Activated B cell treated with CpG ODN at 0.5 μM for 24 hours (primary cell): Measurements from ENCODE around the gene PPDPF. TPM values are rescaled to one million over a fixed set of nuclear protein-coding genes. Genes with fewer than 3 reads are reported as not detected.

Experiments used
- ATAC-seq: fragments of 200-7000 bp; cut with Tn5 transposase; one replicate; pipeline ENCODE4 v1.10.0; 2021; ENCODE audit warnings: low read depth, mild to moderate bottlenecking, moderate library complexity
- CTCF ChIA-PET: fragments of 350-600 bp; sonication (Branson Sonifier 250); formaldehyde crosslinking; loops from one replicate; lab custom pipeline; 2021; ENCODE audit warnings: antibody characterized with exemption; lab: Charles Lee
- POLR2A ChIA-PET: fragments of 350-600 bp; sonication (Branson Sonifier 250); formaldehyde crosslinking; loops from one replicate; lab custom pipeline; 2021; ENCODE audit warnings: antibody characterized with exemption; lab: Charles Lee
- DNase-seq: peaks from one replicate; pipeline ENCODE4 v3.0.0; 2022
- H3K27ac Mint-ChIP-seq: one replicate; pipeline ENCODE4 v1.8.0; 2020; ENCODE audit warnings: mixed read lengths
- H3K27me3 Mint-ChIP-seq: one replicate; pipeline ENCODE4 v1.8.0; 2021; ENCODE audit warnings: mixed read lengths
- H3K36me3 Mint-ChIP-seq: one replicate; pipeline ENCODE4 v1.8.0; 2021; ENCODE audit warnings: low read depth, mixed read lengths
- H3K4me1 Mint-ChIP-seq: one replicate; pipeline ENCODE4 v1.8.0; 2021; ENCODE audit warnings: mixed read lengths
- H3K4me3 Mint-ChIP-seq: one replicate; pipeline ENCODE4 v1.8.0; 2020; ENCODE audit warnings: mild to moderate bottlenecking, mixed read lengths
- H3K9me3 Mint-ChIP-seq: one replicate; pipeline ENCODE4 v1.8.0; 2020; ENCODE audit warnings: mixed read lengths
- intact Hi-C: fragments of 100-400 bp; cut with micrococcal nuclease; formaldehyde crosslinking; loops from one replicate; pipeline ENCODE4 v1.15.1; 2024
- total RNA-seq: library from RNA; stranded (reverse); gene quantifications from 2 replicates; pipeline ENCODE4 v1.2.3, GENCODE V29; 2022
- TF ChIP-seq, protein P1 (sequence below): fragments of 200-600 bp; IDR thresholded peaks from one replicate; pipeline ENCODE4 v1.8.0; 2022; ENCODE audit warnings: antibody characterized with exemption, mild to moderate bottlenecking

The PPDPF gene
- total RNA-seq, 1 donor from 2014 or later: 172 TPM

DNA sequence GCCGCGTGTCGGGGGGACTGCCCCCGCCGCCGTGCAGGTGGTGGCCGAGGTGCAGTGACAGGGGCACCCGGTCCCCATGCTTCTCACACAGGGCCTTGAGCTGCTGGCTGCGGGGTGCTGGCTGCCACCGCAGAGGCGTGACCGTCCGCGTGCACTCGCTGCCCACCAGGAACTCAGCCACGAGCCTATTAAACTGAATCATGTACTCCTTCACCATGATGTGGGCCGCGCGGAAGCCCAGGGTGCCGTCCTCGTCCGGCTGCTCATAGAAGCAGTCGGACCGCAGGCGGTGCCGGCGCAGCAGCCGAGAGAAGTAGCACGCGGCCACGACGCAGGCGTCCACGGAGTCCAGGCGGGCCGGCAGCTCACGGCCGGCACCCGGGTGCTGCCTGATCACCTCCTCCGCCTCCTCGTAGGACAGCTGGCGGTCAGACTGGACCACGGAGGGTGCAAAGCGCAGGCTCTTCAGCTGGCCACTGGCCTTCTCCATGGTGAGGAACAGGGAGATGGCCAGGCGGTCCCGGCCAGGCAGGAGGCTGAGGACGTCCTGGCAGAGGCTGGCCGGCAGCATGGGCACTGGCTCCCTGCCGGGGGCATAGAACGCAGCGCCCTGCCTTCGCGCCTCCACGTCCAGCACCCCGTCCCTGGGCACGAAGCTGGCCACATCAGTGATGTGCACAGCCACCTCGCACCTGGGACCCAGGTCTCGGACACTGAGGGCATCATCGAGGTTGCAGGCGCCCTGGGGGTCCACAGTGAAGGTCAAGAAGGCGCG lies 43.7 kb downstream of the PPDPF start:
- H3K27ac Mint-ChIP-seq: no peak overlapping the region
- H3K36me3 Mint-ChIP-seq: peaks cover 21% of the 10 kb centered on the region
- H3K9me3 Mint-ChIP-seq: no peaks in the 10 kb centered on the region
- ChIA-PET CTCF (no interaction called here), POLR2A (interaction anchor here (1.4 to 1.9 kb wide), 2 partner anchors 9 to 10 kb away, joined by 5 to 9 read pairs; no protein-coding TSS in a partner anchor)
- intact Hi-C loops: no loop called here
- H3K4me1 Mint-ChIP-seq: peaks cover 27% of the 10 kb centered on the region
- ATAC-seq (no peak), DNase-seq (no peak)
- no peak overlapping the region for H3K4me3 Mint-ChIP-seq
- no peaks in the 10 kb centered on the region for H3K27me3 Mint-ChIP-seq
- TF ChIP-seq, protein P1, sequence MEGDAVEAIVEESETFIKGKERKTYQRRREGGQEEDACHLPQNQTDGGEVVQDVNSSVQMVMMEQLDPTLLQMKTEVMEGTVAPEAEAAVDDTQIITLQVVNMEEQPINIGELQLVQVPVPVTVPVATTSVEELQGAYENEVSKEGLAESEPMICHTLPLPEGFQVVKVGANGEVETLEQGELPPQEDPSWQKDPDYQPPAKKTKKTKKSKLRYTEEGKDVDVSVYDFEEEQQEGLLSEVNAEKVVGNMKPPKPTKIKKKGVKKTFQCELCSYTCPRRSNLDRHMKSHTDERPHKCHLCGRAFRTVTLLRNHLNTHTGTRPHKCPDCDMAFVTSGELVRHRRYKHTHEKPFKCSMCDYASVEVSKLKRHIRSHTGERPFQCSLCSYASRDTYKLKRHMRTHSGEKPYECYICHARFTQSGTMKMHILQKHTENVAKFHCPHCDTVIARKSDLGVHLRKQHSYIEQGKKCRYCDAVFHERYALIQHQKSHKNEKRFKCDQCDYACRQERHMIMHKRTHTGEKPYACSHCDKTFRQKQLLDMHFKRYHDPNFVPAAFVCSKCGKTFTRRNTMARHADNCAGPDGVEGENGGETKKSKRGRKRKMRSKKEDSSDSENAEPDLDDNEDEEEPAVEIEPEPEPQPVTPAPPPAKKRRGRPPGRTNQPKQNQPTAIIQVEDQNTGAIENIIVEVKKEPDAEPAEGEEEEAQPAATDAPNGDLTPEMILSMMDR: no peak

DNA sequence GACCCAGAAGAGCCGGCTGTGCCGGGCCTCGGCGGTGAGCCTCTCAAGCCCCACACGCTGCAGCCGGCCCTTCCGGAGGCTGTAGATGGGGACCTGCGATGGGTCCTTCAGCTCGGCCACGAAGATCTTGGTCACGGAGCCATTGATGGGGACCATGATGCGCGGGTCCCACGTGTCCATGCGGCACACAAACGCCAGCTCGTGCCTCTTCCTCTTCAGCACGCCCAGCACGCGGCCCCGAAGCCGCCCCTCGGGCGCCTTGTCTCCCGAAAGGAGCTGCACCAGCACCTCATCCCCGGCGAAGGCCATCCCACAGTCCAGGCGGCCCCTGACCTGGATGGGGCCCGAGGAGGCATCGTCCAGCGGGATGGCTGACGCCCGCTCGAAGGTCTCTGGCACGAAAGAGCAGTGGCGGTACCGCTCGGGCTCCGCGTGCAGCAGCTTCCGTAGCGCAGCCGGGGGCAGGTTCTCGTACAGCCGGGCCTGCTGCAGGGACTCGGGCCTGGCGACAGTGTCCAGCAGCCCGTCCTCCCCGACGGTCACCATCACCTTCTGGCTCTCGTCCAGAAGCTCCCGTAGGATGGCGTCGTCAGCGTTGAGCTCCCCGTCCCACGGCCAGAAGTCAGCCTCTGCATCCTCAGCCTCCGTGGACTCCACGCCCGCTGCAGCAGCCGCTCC lies 44.6 kb downstream of the PPDPF start:
- Mint-ChIP-seq H3K36me3 (peaks cover 21% of the 10 kb centered on the region), H3K27me3 (no peaks in the 10 kb centered on the region), H3K27ac (no peak overlapping the region), H3K9me3 (no peaks in the 10 kb centered on the region), H3K4me1 (peaks cover 33% of the 10 kb centered on the region), H3K4me3 (no peak overlapping the region)
- ATAC-seq: no peak
- POLR2A ChIA-PET: interaction anchor here (0.6 to 1.4 kb wide), 3 partner anchors 10 to 147 kb away, joined by 3 to 5 read pairs (median 3); no protein-coding TSS in a partner anchor
- intact Hi-C loops: loop anchor here (5.0 kb wide), 1 partner anchor 62 kb away; the partner anchor contains the start of gene GMEB2
- DNase-seq: no peak
- CTCF ChIA-PET: no interaction called here
- TF ChIP-seq, protein P1: no peak

GRCh38 chr20:63565699-63566335 lies 45.3 kb downstream of the PPDPF start:
- ATAC-seq (no peak), DNase-seq (no peak)
- no peak overlapping the region for H3K27ac Mint-ChIP-seq
- no peaks in the 10 kb centered on the region for H3K9me3 Mint-ChIP-seq
- intact Hi-C loops: loop anchor here (5.0 kb wide), 1 partner anchor 61 kb away; the partner anchor contains the start of gene GMEB2
- peaks cover 14% of the 10 kb centered on the region for H3K36me3 Mint-ChIP-seq
- H3K4me3 Mint-ChIP-seq: no peak overlapping the region
- POLR2A ChIA-PET: interaction anchor here (0.6 to 3.9 kb wide), 6 partner anchors 10 to 78 kb away, joined by 3 to 23 read pairs (median 5); partner anchors contain the start of genes FNDC11 and PTK6
- no peaks in the 10 kb centered on the region for H3K27me3 Mint-ChIP-seq
- H3K4me1 Mint-ChIP-seq: peaks cover 31% of the 10 kb centered on the region
- TF ChIP-seq, protein P1: no peak
- CTCF ChIA-PET: no interaction called here

GRCh38 chr20:63566395-63567135 lies 46.0 kb downstream of the PPDPF start:
- H3K9me3 Mint-ChIP-seq: no peaks in the 10 kb centered on the region
- DNase-seq (no peak), ATAC-seq (no peak)
- no peaks in the 10 kb centered on the region for H3K27me3 Mint-ChIP-seq
- H3K36me3 Mint-ChIP-seq: peaks cover 8% of the 10 kb centered on the region
- TF ChIP-seq, protein P1: no peak
- no peak overlapping the region for H3K4me3 Mint-ChIP-seq
- POLR2A ChIA-PET: interaction anchor here (0.7 to 3.9 kb wide), 9 partner anchors 11 to 589 kb away, joined by 3 to 23 read pairs (median 6); partner anchors contain the start of genes FNDC11, PTK6 and UCKL1
- intact Hi-C loops: loop anchor here (1.0 to 5.0 kb wide), 3 partner anchors 12 to 61 kb away; partner anchors contain the start of genes FNDC11 and GMEB2
- H3K4me1 Mint-ChIP-seq: peaks cover 31% of the 10 kb centered on the region
- no peak overlapping the region for H3K27ac Mint-ChIP-seq
- CTCF ChIA-PET: interaction anchor here (1.6 kb wide), 1 partner anchor 29 kb away, joined by 6 read pairs; the partner anchor contains the start of gene PTK6
